ENCODE data around the gene PROZ. TPM values are rescaled to one million over a fixed set of nuclear protein-coding genes. Genes with fewer than 3 reads are reported as not detected.

The PROZ gene
- total and polyA plus RNA-seq, 12 donors: 0.03 to 0.20 TPM; not detected in 10

DNA sequence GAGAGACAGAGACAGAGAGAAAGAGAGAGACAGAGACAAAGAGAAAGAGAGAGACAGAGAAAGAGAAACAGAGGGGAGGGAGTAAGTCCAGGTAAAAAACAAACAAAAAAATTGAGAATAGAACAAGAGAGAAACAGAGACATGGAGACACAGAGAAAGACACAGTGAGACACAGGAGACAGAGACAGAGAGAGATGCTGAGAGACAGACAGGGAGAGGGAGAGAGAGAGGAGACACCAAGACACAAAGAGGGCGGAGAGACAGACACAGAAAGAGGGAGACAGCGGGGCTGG lies 5.8 kb upstream of the PROZ start:
- DNase-seq (no peak), ATAC-seq (no peak)
- Histone ChIP-seq H3K9me3 (peaks cover 0 to 10% (median 0%) of the 10 kb centered on the region in 11 donors), H3K4me3 (peak overlapping the region; percentile 39 to 62 (median 48)), H3K27me3 (peaks cover 0 to 20% (median 0%) of the 10 kb centered on the region in 7 donors), H3K36me3 (no peaks in the 10 kb centered on the region), H3K4me1 (peaks cover 8 to 25% (median 12%) of the 10 kb centered on the region in 9 donors), H3K27ac (peak overlapping the region; percentile 53 to 93 (median 87))
- TF ChIP-seq, protein P1, sequence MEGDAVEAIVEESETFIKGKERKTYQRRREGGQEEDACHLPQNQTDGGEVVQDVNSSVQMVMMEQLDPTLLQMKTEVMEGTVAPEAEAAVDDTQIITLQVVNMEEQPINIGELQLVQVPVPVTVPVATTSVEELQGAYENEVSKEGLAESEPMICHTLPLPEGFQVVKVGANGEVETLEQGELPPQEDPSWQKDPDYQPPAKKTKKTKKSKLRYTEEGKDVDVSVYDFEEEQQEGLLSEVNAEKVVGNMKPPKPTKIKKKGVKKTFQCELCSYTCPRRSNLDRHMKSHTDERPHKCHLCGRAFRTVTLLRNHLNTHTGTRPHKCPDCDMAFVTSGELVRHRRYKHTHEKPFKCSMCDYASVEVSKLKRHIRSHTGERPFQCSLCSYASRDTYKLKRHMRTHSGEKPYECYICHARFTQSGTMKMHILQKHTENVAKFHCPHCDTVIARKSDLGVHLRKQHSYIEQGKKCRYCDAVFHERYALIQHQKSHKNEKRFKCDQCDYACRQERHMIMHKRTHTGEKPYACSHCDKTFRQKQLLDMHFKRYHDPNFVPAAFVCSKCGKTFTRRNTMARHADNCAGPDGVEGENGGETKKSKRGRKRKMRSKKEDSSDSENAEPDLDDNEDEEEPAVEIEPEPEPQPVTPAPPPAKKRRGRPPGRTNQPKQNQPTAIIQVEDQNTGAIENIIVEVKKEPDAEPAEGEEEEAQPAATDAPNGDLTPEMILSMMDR (IDR thresholded peaks at IDR 0.05): no peak
- intact Hi-C loops (cut with DNase I): loop anchor here in 2 of 10 donors (2.0 to 10.0 kb wide), 3 partner anchors 62 to 118 kb away; no protein-coding TSS in a partner anchor
- WGBS, 2 donors: 23 to 35% methylated on average over 2 of the region's 2 CpGs

DNA sequence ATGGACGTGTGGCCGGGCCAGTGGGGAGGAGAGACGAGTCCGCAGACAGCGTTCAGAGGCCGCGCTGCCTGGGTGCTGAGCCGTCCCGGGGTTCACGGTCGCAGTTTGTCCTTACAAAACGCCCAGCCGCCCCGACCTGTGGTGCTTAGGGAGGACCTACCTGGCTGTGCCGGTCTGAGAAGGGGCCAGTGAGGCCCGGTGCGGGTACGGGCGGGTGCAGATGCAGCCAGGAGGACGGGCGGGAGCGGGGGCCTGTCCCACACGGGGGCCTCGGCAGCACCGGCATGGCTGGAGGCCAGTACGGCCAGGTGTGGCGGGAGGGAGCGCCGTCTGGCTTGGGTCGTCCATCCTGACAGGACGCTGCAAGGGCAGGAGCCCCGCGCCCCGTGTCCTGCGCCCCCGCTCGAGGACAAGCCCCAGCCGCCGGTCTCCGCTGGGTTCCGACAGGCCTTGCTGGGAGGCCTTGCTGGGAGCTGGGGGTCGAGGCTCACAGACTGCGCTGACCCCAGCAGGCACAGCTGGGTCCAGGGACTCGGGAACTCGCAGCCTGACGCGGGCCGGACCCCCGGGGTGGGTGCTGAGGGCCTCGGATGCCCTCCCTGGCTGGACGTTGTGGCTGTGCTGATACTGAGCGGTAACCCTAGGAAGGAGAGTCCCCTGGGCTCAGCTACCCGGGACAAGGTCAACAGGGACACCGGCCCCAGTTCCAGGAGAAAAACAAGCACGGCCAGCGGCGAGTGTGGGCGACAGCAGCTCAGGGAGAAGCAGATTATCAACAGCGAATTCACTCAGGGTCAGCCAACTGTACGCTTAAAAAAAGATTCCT lies 5.3 kb upstream of the PROZ start:
- WGBS, 2 donors: 6 to 12% methylated on average over 59 to 60 of the region's 60 CpGs
- H3K9me3 ChIP-seq: peaks cover 0 to 10% (median 0%) of the 10 kb centered on the region in 11 donors
- ATAC-seq (peak; percentile 57 to 73 (median 60)), DNase-seq (peak; percentile 58 to 59)
- peaks cover 8 to 25% (median 12%) of the 10 kb centered on the region in 9 donors for H3K4me1 ChIP-seq
- intact Hi-C loops (cut with DNase I): loop anchor here in 2 of 10 donors (2.0 to 10.0 kb wide), 3 partner anchors 62 to 118 kb away; no protein-coding TSS in a partner anchor
- H3K27me3 ChIP-seq: peaks cover 0 to 20% (median 0%) of the 10 kb centered on the region in 7 donors
- TF ChIP-seq, protein P1 (IDR thresholded peaks at IDR 0.05): no peak
- no peaks in the 10 kb centered on the region for H3K36me3 ChIP-seq
- peak overlapping the region; percentile 53 to 93 (median 87) for H3K27ac ChIP-seq
- H3K4me3 ChIP-seq: peak overlapping the region; percentile 39 to 62 (median 48)

DNA sequence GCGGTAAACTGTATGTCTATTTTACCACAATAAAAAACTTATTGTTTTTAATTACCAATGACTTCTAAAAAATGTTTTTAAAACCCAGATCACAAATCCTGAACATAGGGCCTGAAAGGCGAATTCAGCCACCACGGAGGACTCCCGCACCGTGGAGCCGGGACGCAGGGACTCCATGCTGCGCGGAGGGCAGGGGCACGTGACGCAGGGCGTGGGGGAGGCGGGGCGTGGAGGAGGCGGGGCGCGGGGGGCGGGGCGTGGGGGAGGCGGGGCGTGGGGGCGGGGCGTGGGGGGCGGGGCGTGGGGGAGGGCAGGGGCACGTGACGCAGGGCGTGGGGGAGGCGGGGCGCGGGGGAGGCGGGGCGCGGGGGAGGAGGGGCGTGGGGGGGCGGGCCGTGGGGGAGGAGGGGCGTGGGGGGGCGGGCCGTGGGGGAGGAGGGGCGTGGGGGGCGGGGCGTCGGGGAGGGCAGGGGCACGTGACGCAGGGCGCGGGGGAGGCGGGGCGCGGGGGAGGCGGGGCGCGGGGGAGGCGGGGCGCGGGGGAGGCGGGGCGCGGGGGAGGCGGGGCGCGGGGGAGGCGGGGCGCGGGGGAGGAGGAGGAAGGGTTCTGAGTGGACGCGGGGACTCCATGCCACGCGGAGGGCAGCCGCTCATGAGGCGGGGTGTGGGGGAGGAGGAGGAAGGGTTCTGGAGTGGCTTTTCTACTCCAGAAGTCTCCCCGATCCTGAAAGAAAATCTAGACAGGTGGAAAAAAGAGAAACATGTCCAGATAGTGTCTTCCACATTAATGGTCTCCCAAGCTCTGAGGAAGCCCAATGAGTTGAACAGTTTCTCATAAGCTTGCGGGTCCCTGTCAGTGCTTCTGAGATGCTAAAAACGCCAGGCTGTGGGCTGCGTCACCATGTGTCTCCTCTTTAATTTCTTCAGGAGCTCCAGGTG lies 4.4 kb upstream of the PROZ start:
- Histone ChIP-seq H3K9me3 (peaks cover 0 to 10% (median 0%) of the 10 kb centered on the region in 11 donors), H3K27me3 (peaks cover 0 to 20% (median 1%) of the 10 kb centered on the region in 7 donors), H3K4me1 (peaks cover 8 to 25% (median 12%) of the 10 kb centered on the region in 9 donors), H3K4me3 (peak overlapping the region; percentile 39 to 62 (median 48)), H3K27ac (peak overlapping the region; percentile 53 to 93 (median 87)), H3K36me3 (no peaks in the 10 kb centered on the region)
- peak; percentile 68 to 92 (median 86) for ATAC-seq
- peak; percentile 83 to 86 for DNase-seq
- intact Hi-C loops (cut with DNase I): loop anchor here in 2 of 10 donors (2.0 to 10.0 kb wide), 3 partner anchors 61 to 119 kb away; no protein-coding TSS in a partner anchor
- TF ChIP-seq, protein P1 (IDR thresholded peaks at IDR 0.05): no peak
- whole genome bisulfite sequencing, 2 donors: 6 to 8% methylated on average over 27 to 37 of the region's 76 CpGs

DNA sequence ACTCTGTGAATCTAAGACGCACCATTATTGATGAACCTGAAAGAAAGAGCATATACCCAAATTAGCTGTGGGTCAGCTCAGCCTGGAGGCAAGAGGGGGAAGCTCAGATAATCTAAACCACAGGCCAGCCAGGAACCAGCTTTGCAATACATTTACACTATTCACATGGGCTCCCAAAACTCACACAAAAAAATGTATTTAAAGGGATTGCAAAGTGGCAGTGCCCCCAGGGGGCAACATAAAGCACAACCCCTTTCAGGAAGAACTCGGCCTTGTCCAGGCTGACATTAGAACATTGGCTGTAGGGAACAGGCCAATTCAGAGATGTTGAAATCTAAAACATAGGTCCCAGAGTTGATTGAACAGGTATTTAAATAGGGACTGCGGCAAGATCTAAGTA lies 3.2 kb upstream of the PROZ start:
- intact Hi-C loops (cut with DNase I): loop anchor here in 2 of 10 donors (10.0 kb wide), 2 partner anchors 60 to 120 kb away; no protein-coding TSS in a partner anchor
- H3K27ac ChIP-seq: no peak overlapping the region
- DNase-seq (no peak), ATAC-seq (no peak)
- H3K9me3 ChIP-seq: peaks cover 0 to 10% (median 0%) of the 10 kb centered on the region in 11 donors
- TF ChIP-seq, protein P1 (IDR thresholded peaks at IDR 0.05): no peak
- WGBS, 2 donors: 80 to 89% methylated on average over 3 of the region's 3 CpGs
- no peaks in the 10 kb centered on the region for H3K36me3 ChIP-seq
- H3K27me3 ChIP-seq: peaks cover 0 to 21% (median 11%) of the 10 kb centered on the region in 7 donors
- no peak overlapping the region for H3K4me3 ChIP-seq
- H3K4me1 ChIP-seq: peaks cover 8 to 25% (median 12%) of the 10 kb centered on the region in 9 donors
